Cardiac fibroblast (primary cell): ENCODE data around the gene CPE.

Experiments
- DNase-seq, 2 donors: peaks; one replicate each; pipeline versions ENCODE4 v3.0.0 to v3.0.0-alpha.2; 2010; ENCODE audit warnings: low read depth in 2 of 2
- H3K4me3 ChIP-seq, 2 donors: replicated peaks in 1 of 2; 1 replicate in 1 of 2; 2 replicates in 1 of 2; pipeline ENCODE4 v1.5.1; 2011; ENCODE audit warnings: low read depth in 2 of 2, low read length in 2 of 2, mild to moderate bottlenecking in 2 of 2, moderate library complexity in 1 of 2
- TF ChIP-seq, protein P1 (sequence below): IDR thresholded peaks from one replicate; pipeline ENCODE4 v1.5.1; 2011; ENCODE audit warnings: low read depth, mild to moderate bottlenecking, low read length, inconsistent platforms

The CPE gene

GRCh38 chr4:165351359-165352130 is 27.3 kb upstream of the CPE start:
- no peak overlapping the region for H3K4me3 ChIP-seq
- no peak for DNase-seq
- TF ChIP-seq, protein P1, sequence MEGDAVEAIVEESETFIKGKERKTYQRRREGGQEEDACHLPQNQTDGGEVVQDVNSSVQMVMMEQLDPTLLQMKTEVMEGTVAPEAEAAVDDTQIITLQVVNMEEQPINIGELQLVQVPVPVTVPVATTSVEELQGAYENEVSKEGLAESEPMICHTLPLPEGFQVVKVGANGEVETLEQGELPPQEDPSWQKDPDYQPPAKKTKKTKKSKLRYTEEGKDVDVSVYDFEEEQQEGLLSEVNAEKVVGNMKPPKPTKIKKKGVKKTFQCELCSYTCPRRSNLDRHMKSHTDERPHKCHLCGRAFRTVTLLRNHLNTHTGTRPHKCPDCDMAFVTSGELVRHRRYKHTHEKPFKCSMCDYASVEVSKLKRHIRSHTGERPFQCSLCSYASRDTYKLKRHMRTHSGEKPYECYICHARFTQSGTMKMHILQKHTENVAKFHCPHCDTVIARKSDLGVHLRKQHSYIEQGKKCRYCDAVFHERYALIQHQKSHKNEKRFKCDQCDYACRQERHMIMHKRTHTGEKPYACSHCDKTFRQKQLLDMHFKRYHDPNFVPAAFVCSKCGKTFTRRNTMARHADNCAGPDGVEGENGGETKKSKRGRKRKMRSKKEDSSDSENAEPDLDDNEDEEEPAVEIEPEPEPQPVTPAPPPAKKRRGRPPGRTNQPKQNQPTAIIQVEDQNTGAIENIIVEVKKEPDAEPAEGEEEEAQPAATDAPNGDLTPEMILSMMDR, result no peak

- no peak overlapping the region for H3K4me3 ChIP-seq
- TF ChIP-seq, protein P1, result peak; percentile 58
- DNase-seq, result peak; percentile 59 to 65
These were observed 22.9 kb upstream of the CPE start for GRCh38 chr4:165355900-165356300.

- TF ChIP-seq, protein P1, result no peak
- peak; percentile 50 for DNase-seq
- H3K4me3 ChIP-seq, result no peak overlapping the region
These were observed 19.3 kb upstream of the CPE start for GRCh38 chr4:165359506-165359905.

GRCh38 chr4:165360041-165360695 is 18.6 kb upstream of the CPE start:
- no peak overlapping the region for H3K4me3 ChIP-seq
- TF ChIP-seq, protein P1, result no peak
- DNase-seq, result peak in 1 of 2 donors; percentile 61

GRCh38 chr4:165360985-165361670 is 17.7 kb upstream of the CPE start:
- DNase-seq, result no peak

DNA sequence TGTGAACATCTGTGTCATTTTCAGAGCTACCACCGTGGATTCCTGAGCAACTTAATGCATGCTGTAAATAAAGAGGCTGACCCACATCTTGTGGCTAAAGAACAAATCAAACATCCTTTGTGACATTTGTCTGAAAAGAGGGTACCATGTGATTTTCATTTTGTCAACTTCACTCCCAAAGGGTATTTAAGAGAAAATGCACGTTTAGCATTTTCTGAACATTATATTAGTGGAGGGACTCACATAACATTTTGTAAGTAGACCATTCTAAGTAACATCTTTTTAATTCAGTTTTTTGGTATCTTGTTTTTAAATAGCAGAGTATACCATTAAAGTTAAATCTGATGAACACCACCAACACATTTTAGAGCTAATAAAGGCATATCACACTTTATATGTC is 17.0 kb upstream of the CPE start:
- DNase-seq, result no peak
- TF ChIP-seq, protein P1, result no peak
- H3K4me3 ChIP-seq, result no peak overlapping the region

More at GRCh38 chr4:165360985-165361670, 17.7 kb upstream of the CPE start:
- H3K4me3 ChIP-seq, result no peak overlapping the region
- TF ChIP-seq, protein P1, result no peak
